ENCODE results near the gene RPS6KC1. TPM values are rescaled to one million over a fixed set of nuclear protein-coding genes. Genes with fewer than 3 reads are reported as not detected.
"Not testable (repeated sequence)": the region's sequence is repeated elsewhere in the genome, so short reads cannot be mapped to it uniquely, and the experiment has no call there.

The RPS6KC1 gene
- total RNA-seq, 2 experiments from 2014 or later = 9.5 to 14.6 TPM

- H3K27ac Mint-ChIP-seq; H3K4me1 Mint-ChIP-seq; H3K4me3 Mint-ChIP-seq; H3K9me3 Mint-ChIP-seq (ENCODE audit: low read depth); H3K27me3 Mint-ChIP-seq; DNase-seq; CTCF ChIA-PET; ATAC-seq: not testable (repeated sequence)
- H3K36me3 Mint-ChIP-seq = peaks cover 20% of the 10 kb centered on the region
Measured at GRCh38 chr1:213160442-213160841, 109.4 kb downstream of the RPS6KC1 start.

DNA sequence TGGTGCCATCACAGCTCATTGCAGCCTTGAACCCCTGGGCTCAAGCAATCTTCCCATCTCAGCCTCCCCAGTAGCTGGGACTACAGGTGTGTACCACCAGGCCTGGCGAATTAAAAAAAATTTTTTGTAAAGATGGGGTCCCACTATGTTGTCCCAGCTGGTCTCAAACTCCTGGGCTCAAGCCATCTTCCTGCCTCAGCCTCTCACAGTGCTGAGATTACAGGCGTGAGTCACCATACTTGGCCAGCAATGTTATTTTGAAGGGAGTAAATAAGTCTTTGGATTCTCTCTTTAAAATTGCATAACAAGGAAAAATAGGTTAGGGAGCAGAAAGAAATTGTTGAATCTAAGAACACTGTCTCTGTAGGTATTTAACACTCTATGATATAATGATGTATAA is 111.3 kb downstream of the RPS6KC1 start:
- DNase-seq (no peak), ATAC-seq (no peak)
- H3K27me3 Mint-ChIP-seq = no peaks in the 10 kb centered on the region
- no peak overlapping the region for H3K4me3 Mint-ChIP-seq
- H3K4me1 Mint-ChIP-seq = no peaks in the 10 kb centered on the region
- no peaks in the 10 kb centered on the region for H3K9me3 Mint-ChIP-seq (ENCODE audit: low read depth)
- no peak overlapping the region for H3K27ac Mint-ChIP-seq
- CTCF ChIA-PET = no interaction called here
- peaks cover 10% of the 10 kb centered on the region for H3K36me3 Mint-ChIP-seq

DNA sequence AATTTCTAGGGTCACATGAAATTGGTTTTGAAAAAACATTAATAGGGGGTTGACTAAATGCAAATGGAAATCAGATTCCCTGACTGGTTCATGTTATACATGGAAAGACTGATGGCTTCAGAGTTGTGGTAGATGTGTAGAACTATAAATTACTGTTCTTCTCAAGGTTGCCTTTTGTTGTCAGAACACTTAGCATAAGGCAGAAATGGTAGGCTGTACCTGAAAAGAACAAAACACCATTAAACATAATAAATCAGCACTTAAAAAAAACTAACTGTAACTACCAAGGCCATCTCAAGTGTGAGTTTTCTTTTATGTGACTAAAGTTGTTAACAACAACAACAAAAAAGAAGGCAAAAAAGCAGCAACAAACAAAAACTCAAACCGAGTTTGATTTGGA is 111.8 kb downstream of the RPS6KC1 start:
- no peaks in the 10 kb centered on the region for H3K9me3 Mint-ChIP-seq (ENCODE audit: low read depth)
- no peaks in the 10 kb centered on the region for H3K27me3 Mint-ChIP-seq
- peaks cover 6% of the 10 kb centered on the region for H3K36me3 Mint-ChIP-seq
- no peak for DNase-seq
- no peak for ATAC-seq
- H3K27ac Mint-ChIP-seq = no peak overlapping the region
- H3K4me3 Mint-ChIP-seq = no peak overlapping the region
- H3K4me1 Mint-ChIP-seq = no peaks in the 10 kb centered on the region
- CTCF ChIA-PET = no interaction called here

DNA sequence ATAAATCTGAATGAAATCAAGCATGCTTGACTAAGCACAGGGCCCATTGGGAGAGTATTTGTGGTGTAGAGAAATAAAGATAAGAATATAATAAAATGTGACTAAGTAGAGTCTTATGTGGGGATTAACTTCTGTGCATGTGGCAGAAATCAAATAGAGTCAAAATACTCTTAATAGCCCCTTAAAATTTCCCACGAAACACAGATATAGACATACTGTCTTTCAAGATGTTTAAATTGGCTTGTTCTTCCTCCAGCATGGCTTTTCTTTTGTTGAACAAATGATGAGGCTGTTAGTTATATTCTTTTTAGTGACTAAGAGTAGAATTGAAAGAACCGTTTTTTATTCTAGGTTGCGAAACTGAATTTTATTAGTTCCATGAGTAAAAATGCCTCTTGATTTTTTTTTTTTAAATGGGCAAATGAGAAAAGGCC is 112.3 kb downstream of the RPS6KC1 start:
- peaks cover 6% of the 10 kb centered on the region for H3K36me3 Mint-ChIP-seq
- ATAC-seq (no peak), DNase-seq (no peak)
- CTCF ChIA-PET = no interaction called here
- H3K4me3 Mint-ChIP-seq = no peak overlapping the region
- no peaks in the 10 kb centered on the region for H3K4me1 Mint-ChIP-seq
- no peaks in the 10 kb centered on the region for H3K27me3 Mint-ChIP-seq
- no peak overlapping the region for H3K27ac Mint-ChIP-seq
- no peaks in the 10 kb centered on the region for H3K9me3 Mint-ChIP-seq (ENCODE audit: low read depth)

DNA sequence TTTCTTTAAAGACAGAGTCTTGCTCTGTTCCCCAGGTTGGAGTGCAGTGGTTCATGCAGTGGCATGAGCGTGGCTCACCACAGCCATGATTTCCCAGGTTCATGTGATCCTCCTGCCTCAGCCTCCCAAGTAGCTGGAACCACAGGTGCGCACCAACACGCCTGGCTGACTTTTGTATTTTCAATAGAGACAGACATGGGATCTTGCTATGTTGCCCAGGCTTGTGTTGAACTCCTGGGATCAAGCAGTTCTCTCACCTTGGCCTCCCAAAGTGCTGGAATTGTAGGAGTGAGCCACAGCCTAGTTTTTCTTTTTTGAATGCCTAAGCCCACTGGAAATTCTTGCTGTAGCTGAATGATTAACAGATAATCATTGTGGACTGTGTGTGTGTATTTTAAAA is 113.5 kb downstream of the RPS6KC1 start:
- Mint-ChIP-seq H3K27me3 (no peaks in the 10 kb centered on the region), H3K27ac (no peak overlapping the region), H3K4me3 (no peak overlapping the region), H3K4me1 (no peaks in the 10 kb centered on the region), H3K36me3 (peaks cover 6% of the 10 kb centered on the region), H3K9me3 (ENCODE audit: low read depth) (no peaks in the 10 kb centered on the region)
- ATAC-seq (no peak), DNase-seq (no peak)
- CTCF ChIA-PET = interaction anchor here (0.8 kb wide), 1 partner anchor 303 kb away, joined by 3 read pairs; no protein-coding TSS in a partner anchor

GRCh38 chr1:213166852-213167251 is 115.8 kb downstream of the RPS6KC1 start:
- CTCF ChIA-PET = interaction anchor here (0.9 to 1.0 kb wide), 2 partner anchors 9 to 56 kb away, joined by 3 read pairs; no protein-coding TSS in a partner anchor
- Mint-ChIP-seq H3K9me3 (ENCODE audit: low read depth) (no peaks in the 10 kb centered on the region), H3K27me3 (no peaks in the 10 kb centered on the region), H3K4me1 (no peaks in the 10 kb centered on the region), H3K27ac (no peak overlapping the region), H3K4me3 (no peak overlapping the region), H3K36me3 (no peaks in the 10 kb centered on the region)
- no peak for ATAC-seq
- DNase-seq = no peak

DNA sequence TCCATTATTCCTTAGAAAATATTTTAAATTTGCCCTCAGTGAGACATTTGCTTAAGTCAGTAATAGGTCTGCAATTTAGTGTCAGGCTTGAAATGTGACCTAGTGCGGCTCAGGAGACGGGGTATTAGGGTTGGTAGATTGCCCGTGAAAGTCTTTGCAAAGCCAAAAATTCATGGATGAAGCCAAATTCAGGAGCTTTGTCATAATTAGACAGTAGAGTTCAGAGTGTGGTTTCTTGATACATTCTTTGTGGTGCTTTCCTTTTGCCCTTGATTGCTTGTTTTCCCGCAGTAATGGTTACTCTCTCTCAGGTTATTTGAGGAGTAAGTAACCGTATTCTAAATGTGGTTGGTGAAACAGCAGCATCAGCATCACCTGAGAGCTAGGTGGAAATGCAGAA is 120.7 kb downstream of the RPS6KC1 start:
- DNase-seq = no peak
- no peak for ATAC-seq
- Mint-ChIP-seq H3K27ac (no peak overlapping the region), H3K4me1 (no peaks in the 10 kb centered on the region), H3K27me3 (no peaks in the 10 kb centered on the region), H3K36me3 (peaks cover 11% of the 10 kb centered on the region), H3K9me3 (ENCODE audit: low read depth) (no peaks in the 10 kb centered on the region), H3K4me3 (no peak overlapping the region)
- CTCF ChIA-PET = no interaction called here

DNA sequence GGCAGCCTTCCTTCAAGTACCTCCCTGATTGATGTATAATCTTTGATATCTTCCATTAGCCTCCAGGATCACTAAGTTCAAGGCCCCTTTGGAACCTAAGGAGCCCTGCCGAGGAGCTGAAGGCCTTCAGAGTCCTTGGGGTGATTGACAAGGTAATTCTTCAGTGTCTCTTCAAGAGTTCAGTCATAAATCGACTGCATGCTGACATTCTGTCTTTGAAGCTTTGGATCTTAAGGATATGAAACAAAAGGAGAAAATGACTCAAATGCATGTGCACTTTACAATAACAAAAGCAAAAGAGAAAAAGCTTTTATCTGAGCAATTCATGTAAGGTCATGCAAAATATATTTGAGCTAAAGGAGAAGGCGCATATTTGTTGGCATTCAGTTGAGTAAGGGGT is 125.3 kb downstream of the RPS6KC1 start:
- Mint-ChIP-seq H3K27me3 (no peaks in the 10 kb centered on the region), H3K36me3 (peaks cover 19% of the 10 kb centered on the region), H3K27ac (no peak overlapping the region), H3K4me3 (no peak overlapping the region), H3K4me1 (no peaks in the 10 kb centered on the region), H3K9me3 (ENCODE audit: low read depth) (no peaks in the 10 kb centered on the region)
- no peak for DNase-seq
- no peak for ATAC-seq
- CTCF ChIA-PET = interaction anchor here (0.6 to 1.2 kb wide), 2 partner anchors 9 to 23 kb away, joined by 3 read pairs; no protein-coding TSS in a partner anchor

DNA sequence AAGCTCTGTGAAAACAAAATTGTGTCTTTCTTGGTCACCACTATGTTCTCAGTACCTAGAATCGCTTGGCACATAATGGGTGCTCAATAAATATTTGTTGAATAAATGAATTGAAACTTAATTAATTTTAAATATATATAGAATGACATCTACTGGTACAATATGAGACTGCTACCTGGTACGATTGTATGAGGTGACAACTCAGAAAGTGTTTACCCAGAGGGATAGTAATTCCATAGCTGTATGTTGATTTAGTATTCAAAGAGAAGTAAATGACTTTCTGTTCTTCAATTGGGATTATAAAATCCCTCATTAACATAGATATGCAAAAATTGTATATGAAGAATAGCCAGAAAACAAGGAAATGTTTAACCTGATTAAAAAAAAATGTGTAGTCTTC is 128.7 kb downstream of the RPS6KC1 start:
- CTCF ChIA-PET = no interaction called here
- Mint-ChIP-seq H3K27me3 (no peaks in the 10 kb centered on the region), H3K27ac (no peak overlapping the region), H3K36me3 (peaks cover 22% of the 10 kb centered on the region), H3K9me3 (ENCODE audit: low read depth) (peaks cover 1% of the 10 kb centered on the region), H3K4me3 (no peak overlapping the region), H3K4me1 (no peaks in the 10 kb centered on the region)
- ATAC-seq = no peak
- no peak for DNase-seq

DNA sequence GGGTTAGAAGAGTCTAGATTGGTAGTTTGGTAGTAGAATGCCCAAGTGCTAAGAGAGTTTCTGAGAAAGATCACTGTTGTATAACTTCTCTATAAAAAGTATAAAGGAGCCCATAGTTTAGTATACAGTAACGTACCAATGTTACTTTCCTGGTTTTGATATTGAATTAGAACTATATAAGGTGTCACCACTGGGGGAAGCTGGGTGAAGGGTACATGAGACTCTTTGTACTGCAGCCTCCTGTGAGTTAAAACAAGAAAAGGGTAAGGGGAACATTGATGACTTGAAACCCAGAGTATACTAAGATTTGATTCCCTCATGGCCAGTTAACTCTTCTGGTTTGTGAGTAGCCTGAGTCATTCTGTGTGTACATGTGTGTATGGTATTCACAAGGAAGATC is 129.8 kb downstream of the RPS6KC1 start:
- no peak overlapping the region for H3K4me3 Mint-ChIP-seq
- peaks cover 7% of the 10 kb centered on the region for H3K9me3 Mint-ChIP-seq (ENCODE audit: low read depth)
- no peak overlapping the region for H3K27ac Mint-ChIP-seq
- ATAC-seq (no peak), DNase-seq (no peak)
- no peaks in the 10 kb centered on the region for H3K27me3 Mint-ChIP-seq
- no peaks in the 10 kb centered on the region for H3K4me1 Mint-ChIP-seq
- CTCF ChIA-PET = no interaction called here
- peaks cover 27% of the 10 kb centered on the region for H3K36me3 Mint-ChIP-seq

- Mint-ChIP-seq H3K9me3 (ENCODE audit: low read depth) (peaks cover 13% of the 10 kb centered on the region), H3K4me1 (no peaks in the 10 kb centered on the region), H3K27ac (no peak overlapping the region), H3K27me3 (no peaks in the 10 kb centered on the region), H3K36me3 (peaks cover 37% of the 10 kb centered on the region), H3K4me3 (no peak overlapping the region)
- ATAC-seq (no peak), DNase-seq (no peak)
- CTCF ChIA-PET = no interaction called here
Measured at GRCh38 chr1:213183036-213183672, 132.1 kb downstream of the RPS6KC1 start.

GRCh38 chr1:213186168-213186567 is 135.1 kb downstream of the RPS6KC1 start:
- Mint-ChIP-seq H3K27ac (no peak overlapping the region), H3K36me3 (peaks cover 37% of the 10 kb centered on the region)

DNA sequence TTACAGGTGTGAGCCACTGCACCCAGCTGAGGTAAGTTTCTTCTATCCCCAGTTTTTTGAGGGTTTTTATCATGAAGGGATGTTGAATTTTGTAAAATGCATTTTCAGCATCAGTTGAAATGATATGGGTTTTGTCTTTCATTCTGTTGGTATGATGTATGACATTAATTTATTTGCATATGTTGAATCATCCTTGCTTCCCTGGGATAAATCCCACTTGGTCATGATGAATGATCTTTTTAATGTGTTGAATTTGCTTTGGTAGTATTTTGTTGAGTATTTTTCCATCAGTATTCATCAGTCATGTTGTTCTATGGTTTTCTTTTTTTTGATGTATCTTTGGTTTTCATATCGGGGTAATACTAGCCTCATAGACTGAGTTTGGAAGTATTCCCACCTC is 141.0 kb downstream of the RPS6KC1 start:
- Mint-ChIP-seq H3K27ac (no peak overlapping the region), H3K4me3 (no peak overlapping the region), H3K27me3 (no peaks in the 10 kb centered on the region), H3K4me1 (no peaks in the 10 kb centered on the region), H3K36me3 (peaks cover 30% of the 10 kb centered on the region), H3K9me3 (ENCODE audit: low read depth) (peaks cover 3% of the 10 kb centered on the region)
- ATAC-seq = no peak
- CTCF ChIA-PET = no interaction called here
- no peak for DNase-seq

More at GRCh38 chr1:213186168-213186567, 135.1 kb downstream of the RPS6KC1 start:
- H3K9me3 Mint-ChIP-seq (ENCODE audit: low read depth) = peaks cover 13% of the 10 kb centered on the region
- no peaks in the 10 kb centered on the region for H3K27me3 Mint-ChIP-seq
- ATAC-seq (no peak), DNase-seq (no peak)
- no peak overlapping the region for H3K4me3 Mint-ChIP-seq
- no peaks in the 10 kb centered on the region for H3K4me1 Mint-ChIP-seq
- CTCF ChIA-PET = no interaction called here

DNA sequence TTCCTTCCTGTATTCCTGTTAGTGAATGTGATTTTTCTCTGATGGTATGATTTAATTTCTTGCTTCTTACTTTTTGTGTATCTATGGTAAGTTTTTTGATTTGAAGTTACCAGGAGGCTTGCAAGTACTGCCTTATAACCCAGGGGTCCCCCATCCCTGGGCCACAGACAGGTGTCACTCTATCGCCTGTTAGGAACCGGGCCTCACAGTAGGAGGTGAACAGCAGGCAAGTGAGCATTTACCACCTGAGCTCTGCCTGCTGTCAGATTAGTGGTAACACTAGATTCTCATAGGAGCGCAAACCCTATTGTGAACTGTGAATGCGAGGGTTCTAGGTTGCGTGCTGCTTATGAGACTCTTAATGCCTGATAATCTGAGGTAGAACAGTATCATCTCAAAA is 143.3 kb downstream of the RPS6KC1 start:
- CTCF ChIA-PET = no interaction called here
- Mint-ChIP-seq H3K4me3 (no peak overlapping the region), H3K36me3 (peaks cover 45% of the 10 kb centered on the region)

More for the DNA sequence above, 143.3 kb downstream of the RPS6KC1 start:
- Mint-ChIP-seq H3K27ac (no peak overlapping the region), H3K9me3 (ENCODE audit: low read depth) (peaks cover 10% of the 10 kb centered on the region), H3K4me1 (no peaks in the 10 kb centered on the region), H3K27me3 (no peaks in the 10 kb centered on the region)
- no peak for ATAC-seq
- DNase-seq = no peak
